ENCODE measurements around the gene IL31.

DNA sequence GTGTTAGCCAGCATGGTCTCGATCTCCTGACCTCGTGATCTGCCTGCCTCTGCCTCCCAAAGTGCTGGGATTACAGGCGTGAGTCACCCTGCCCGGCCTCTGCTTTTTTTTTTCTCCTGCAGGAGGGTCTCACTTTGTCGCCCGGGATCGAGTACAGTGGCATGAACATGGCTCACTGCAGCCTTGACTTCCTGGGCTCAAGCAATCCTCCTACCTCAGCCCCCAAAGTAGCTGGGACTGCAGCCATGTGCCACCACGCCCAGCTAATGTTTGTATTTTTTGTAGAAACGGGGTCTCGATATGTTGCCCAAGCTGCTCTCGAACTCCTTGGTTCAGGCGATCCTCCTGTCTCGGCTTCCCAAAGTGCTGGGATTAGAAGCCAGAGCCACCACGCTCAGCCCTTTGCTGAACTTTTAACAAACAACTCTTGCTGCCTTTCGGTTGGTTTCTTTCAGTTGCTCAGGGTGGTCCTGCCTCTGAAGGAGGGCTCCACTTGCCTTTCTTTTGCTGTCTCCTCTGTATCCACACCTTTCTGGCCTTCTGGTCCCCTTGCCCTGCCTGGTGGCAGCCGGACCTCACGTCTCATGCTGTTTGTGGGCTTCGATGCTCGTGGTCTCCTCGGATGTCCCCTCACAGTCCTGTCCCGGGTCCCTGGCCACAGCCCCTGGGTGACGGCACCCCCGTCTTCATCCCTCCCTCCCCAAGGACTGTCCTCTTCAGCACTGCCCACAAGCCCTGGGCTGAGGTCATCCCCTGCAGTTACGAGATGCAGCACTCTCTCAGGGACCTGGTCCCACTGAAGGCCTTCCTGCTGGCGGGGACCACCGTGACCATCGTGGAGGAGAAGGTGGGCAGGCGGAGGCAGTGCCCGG is 25.7 kb upstream of the IL31 start:
- TF ChIP-seq CTCF (IDR thresholded peaks at IDR 0.05; ENCODE audit: extremely low read depth in 1 of 2, insufficient read depth in 1 of 2, low read depth in 1 of 2, low read length in 2 of 2) (no peak), JUN (IDR thresholded peaks at IDR 0.05; ENCODE audit: borderline replicate concordance, insufficient read depth, insufficient read length, low read depth) (no peak)

Measured in endothelial cell of umbilical vein (primary cell).